Ascending aorta (tissue), 2 donors: ENCODE data around the gene BRF1. TPM values are rescaled to one million over a fixed set of nuclear protein-coding genes. Genes with fewer than 3 reads are reported as not detected.
A peak's percentile ranks its signal among the peaks of the same experiment; 100 is the strongest.

Source experiments
- DNase-seq, 2 donors: peaks; one replicate each; pipeline ENCODE4 v3.0.0-alpha.2; 2019; ENCODE audit warnings: low spot score in 2 of 2
- H3K27ac ChIP-seq, 2 donors: fragments of 200-600 bp; sonication (generic); one replicate each; pipeline ENCODE4 v1.5.1; 2016 to 2017; ENCODE audit warnings: mild to moderate bottlenecking in 1 of 2
- H3K27me3 ChIP-seq: fragments of 200-600 bp; sonication (generic); one replicate; pipeline ENCODE4 v1.5.1; 2017
- H3K36me3 ChIP-seq, 2 donors: fragments of 200-600 bp; sonication (generic); one replicate each; pipeline ENCODE4 v1.5.1; 2016
- H3K4me1 ChIP-seq, 2 donors: fragments of 200-600 bp; sonication (generic); one replicate each; pipeline ENCODE4 v1.5.1; 2016 to 2017; ENCODE audit warnings: mild to moderate bottlenecking in 1 of 2
- H3K4me3 ChIP-seq, 2 donors: fragments of 200-600 bp; sonication (generic); one replicate each; pipeline ENCODE4 v1.5.1; 2016 to 2017; ENCODE audit warnings: mild to moderate bottlenecking in 1 of 2
- H3K9me3 ChIP-seq, 2 donors: fragments of 200-600 bp; sonication (generic); one replicate each; pipeline ENCODE4 v1.5.1; 2016
- intact Hi-C: fragments of 100-400 bp; cut with DNase I; formaldehyde crosslinking; loops from one replicate; pipeline ENCODE4 v1.15.1; 2023
- total RNA-seq: library from RNA; depleted of rRNA; stranded (reverse); fragments of >200 nt; gene quantifications from one replicate; pipeline ENCODE4 v1.1.0, GENCODE V29; 2016
- TF ChIP-seq, protein P1 (sequence below), 3 experiments: fragments of 200-600 bp in 2 of 3; fragments of 450-650 bp in 1 of 3; sonication (generic) in 2 of 3; IDR thresholded peaks; one replicate each; pipeline ENCODE4 v1.5.1; 2016 to 2019; ENCODE audit warnings: antibody characterized with exemption in 3 of 3, mild to moderate bottlenecking in 1 of 3, moderate library complexity in 1 of 3

Gene BRF1
- total RNA-seq, 1 donor from 2014 or later, result 60.9 TPM

DNA sequence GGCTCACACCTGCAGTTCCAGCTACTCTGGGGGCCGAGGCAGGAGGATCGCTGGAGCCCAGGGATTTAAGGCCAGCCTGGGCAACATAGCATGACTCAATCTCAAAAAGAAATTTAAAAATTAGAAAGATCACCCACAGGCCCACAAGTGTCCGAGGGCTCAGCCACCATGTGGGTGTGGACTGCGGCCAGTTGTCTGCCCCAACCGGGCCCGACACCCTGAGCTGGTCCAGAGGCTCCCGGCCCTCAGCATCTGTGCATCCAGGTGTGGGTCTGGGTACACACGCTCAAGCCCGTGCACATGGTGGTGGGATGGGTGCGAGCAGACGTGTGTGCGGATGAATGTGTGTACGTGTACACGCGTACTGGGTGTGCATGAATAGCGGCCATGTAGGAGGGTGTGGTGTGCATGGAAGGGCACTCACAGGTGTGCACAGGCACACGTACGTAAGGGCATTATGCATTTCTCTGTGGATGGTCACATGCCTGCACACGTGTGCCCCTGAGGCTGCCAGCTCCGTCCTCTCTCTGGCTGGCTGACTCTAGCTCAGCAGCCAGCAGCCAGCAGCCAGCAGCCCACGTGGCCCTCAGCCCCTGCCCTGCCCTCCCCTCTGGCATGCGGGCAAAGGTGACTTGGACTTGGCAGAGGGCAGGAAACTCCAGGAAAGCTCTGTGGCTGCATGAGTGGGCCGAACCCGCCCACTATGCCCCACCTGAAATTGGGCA, 96.4 kb downstream of the BRF1 start:
- intact Hi-C loops, result loop anchor here (5.0 kb wide), 1 partner anchor 112 kb away; no protein-coding TSS in a partner anchor
- Histone ChIP-seq H3K4me1 (peaks cover 4 to 26% of the 10 kb centered on the region in 2 donors), H3K4me3 (no peak overlapping the region), H3K27ac (no peak overlapping the region), H3K9me3 (no peaks in the 10 kb centered on the region), H3K27me3 (peaks cover 6% of the 10 kb centered on the region), H3K36me3 (peaks cover 0 to 4% of the 10 kb centered on the region in 2 donors)
- TF ChIP-seq, protein P1, sequence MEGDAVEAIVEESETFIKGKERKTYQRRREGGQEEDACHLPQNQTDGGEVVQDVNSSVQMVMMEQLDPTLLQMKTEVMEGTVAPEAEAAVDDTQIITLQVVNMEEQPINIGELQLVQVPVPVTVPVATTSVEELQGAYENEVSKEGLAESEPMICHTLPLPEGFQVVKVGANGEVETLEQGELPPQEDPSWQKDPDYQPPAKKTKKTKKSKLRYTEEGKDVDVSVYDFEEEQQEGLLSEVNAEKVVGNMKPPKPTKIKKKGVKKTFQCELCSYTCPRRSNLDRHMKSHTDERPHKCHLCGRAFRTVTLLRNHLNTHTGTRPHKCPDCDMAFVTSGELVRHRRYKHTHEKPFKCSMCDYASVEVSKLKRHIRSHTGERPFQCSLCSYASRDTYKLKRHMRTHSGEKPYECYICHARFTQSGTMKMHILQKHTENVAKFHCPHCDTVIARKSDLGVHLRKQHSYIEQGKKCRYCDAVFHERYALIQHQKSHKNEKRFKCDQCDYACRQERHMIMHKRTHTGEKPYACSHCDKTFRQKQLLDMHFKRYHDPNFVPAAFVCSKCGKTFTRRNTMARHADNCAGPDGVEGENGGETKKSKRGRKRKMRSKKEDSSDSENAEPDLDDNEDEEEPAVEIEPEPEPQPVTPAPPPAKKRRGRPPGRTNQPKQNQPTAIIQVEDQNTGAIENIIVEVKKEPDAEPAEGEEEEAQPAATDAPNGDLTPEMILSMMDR (IDR thresholded peaks at IDR 0.05), result no peak
- no peak for DNase-seq

GRCh38 chr14:105203701-105204100, 97.1 kb downstream of the BRF1 start:
- DNase-seq, result no peak
- no peak overlapping the region for H3K4me3 ChIP-seq
- H3K27me3 ChIP-seq, result peaks cover 8% of the 10 kb centered on the region
- intact Hi-C loops, result loop anchor here (1.0 to 5.0 kb wide), 4 partner anchors 77 to 325 kb away; no protein-coding TSS in a partner anchor
- H3K4me1 ChIP-seq, result peaks cover 4 to 26% of the 10 kb centered on the region in 2 donors
- TF ChIP-seq, protein P1 (IDR thresholded peaks at IDR 0.05), result no peak
- H3K27ac ChIP-seq, result no peak overlapping the region
- no peaks in the 10 kb centered on the region for H3K9me3 ChIP-seq
- peaks cover 0 to under 1% of the 10 kb centered on the region in 2 donors for H3K36me3 ChIP-seq

DNA sequence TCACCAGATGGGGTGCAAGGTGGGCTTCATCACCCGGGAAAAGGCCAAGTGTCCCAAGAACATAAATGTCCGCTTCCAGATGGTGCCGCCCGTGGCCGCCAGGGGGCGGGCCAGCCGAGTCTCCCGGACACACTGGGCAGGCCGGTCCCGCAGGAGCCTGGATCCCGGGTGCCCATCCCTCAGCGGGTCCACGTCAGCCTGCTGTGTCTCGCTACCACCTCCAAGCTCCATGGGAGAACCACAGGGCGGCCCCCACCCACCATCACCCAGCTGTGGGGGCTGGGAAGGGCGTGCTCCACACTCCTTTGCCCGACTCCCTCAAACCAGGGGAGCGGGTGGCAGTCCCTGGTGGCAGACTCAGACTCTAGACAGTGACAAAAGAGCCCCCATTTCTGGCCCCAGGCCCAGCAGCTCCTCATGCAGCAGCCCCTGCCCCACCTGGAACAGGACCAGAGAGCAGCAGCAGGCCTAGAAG, 97.7 kb downstream of the BRF1 start:
- H3K27ac ChIP-seq, result no peak overlapping the region
- no peaks in the 10 kb centered on the region for H3K36me3 ChIP-seq
- TF ChIP-seq, protein P1 (IDR thresholded peaks at IDR 0.05), result peak; percentile 81 to 92 (median 87)
- intact Hi-C loops, result loop anchor here (1.0 to 5.0 kb wide), 4 partner anchors 78 to 326 kb away; no protein-coding TSS in a partner anchor
- H3K9me3 ChIP-seq, result no peaks in the 10 kb centered on the region
- H3K4me3 ChIP-seq, result no peak overlapping the region
- peaks cover 4 to 26% of the 10 kb centered on the region in 2 donors for H3K4me1 ChIP-seq
- H3K27me3 ChIP-seq, result peaks cover 8% of the 10 kb centered on the region
- DNase-seq, result peak in 1 of 2 donors; percentile 89

GRCh38 chr14:105201925-105202513, 98.8 kb downstream of the BRF1 start:
- Histone ChIP-seq H3K36me3 (no peaks in the 10 kb centered on the region), H3K9me3 (no peaks in the 10 kb centered on the region), H3K4me3 (no peak overlapping the region), H3K27ac (no peak overlapping the region), H3K27me3 (peaks cover 8% of the 10 kb centered on the region), H3K4me1 (peaks cover 4 to 26% of the 10 kb centered on the region in 2 donors)
- intact Hi-C loops, result loop anchor here (2.0 to 5.0 kb wide), 3 partner anchors 79 to 327 kb away; no protein-coding TSS in a partner anchor
- no peak for DNase-seq
- TF ChIP-seq, protein P1 (IDR thresholded peaks at IDR 0.05), result no peak

- no peak overlapping the region for H3K27ac ChIP-seq
- H3K27me3 ChIP-seq, result peaks cover 8% of the 10 kb centered on the region
Observed at GRCh38 chr14:105201156-105201924, 99.5 kb downstream of the BRF1 start.

More at GRCh38 chr14:105201156-105201924, 99.5 kb downstream of the BRF1 start:
- no peak for DNase-seq
- TF ChIP-seq, protein P1 (IDR thresholded peaks at IDR 0.05), result no peak
- Histone ChIP-seq H3K4me3 (no peak overlapping the region), H3K9me3 (no peaks in the 10 kb centered on the region), H3K36me3 (no peaks in the 10 kb centered on the region), H3K4me1 (peaks cover 4 to 33% of the 10 kb centered on the region in 2 donors)
- intact Hi-C loops, result loop anchor here (5.0 kb wide), 1 partner anchor 109 kb away; no protein-coding TSS in a partner anchor
